GM23338 (cell line): Measurements from ENCODE around the gene CD1D. TPM values are rescaled to one million over a fixed set of nuclear protein-coding genes. Genes with fewer than 3 reads are reported as not detected.

Source experiments
- ATAC-seq: fragments of 200-7000 bp; cut with Tn5 transposase; 3 replicates; pipeline ENCODE4 v1.9.1; 2020
- DNase-seq: peaks from one replicate; pipeline ENCODE4 v3.0.0-alpha.2; 2015; ENCODE audit warnings: low spot score
- H2AFZ ChIP-seq: fragments of 200-600 bp; sonication (generic); 2 replicates; pipeline ENCODE4 v1.8.0; 2016; ENCODE audit warnings: antibody characterized with exemption, mild to moderate bottlenecking, moderate library complexity
- H3F3A ChIP-seq: fragments of 200-600 bp; sonication (generic); replicated peaks from 2 replicates; pipeline ENCODE4 v1.8.0; 2017; ENCODE audit warnings: antibody characterized with exemption, mixed run types, low read depth
- H3K27ac ChIP-seq: fragments of 200-600 bp; sonication (generic); 2 replicates; pipeline ENCODE4 v1.6.1; 2016; ENCODE audit warnings: low read depth
- H3K27me3 ChIP-seq: fragments of 200-600 bp; sonication (generic); 2 replicates; pipeline ENCODE4 v1.8.0; 2016; ENCODE audit warnings: mild to moderate bottlenecking, mixed run types, moderate library complexity; ENCODE audit not compliant: insufficient read depth
- H3K36me3 ChIP-seq: fragments of 200-600 bp; sonication (generic); 2 replicates; pipeline ENCODE4 v1.8.0; 2016; ENCODE audit warnings: mild to moderate bottlenecking; ENCODE audit not compliant: insufficient read depth
- H3K4me1 ChIP-seq: fragments of 200-600 bp; sonication (generic); 2 replicates; pipeline ENCODE4 v1.8.0; 2016; ENCODE audit warnings: mild to moderate bottlenecking, moderate library complexity; ENCODE audit not compliant: insufficient read depth
- H3K4me2 ChIP-seq: fragments of 200-600 bp; sonication (generic); 2 replicates; pipeline ENCODE4 v1.7.1; 2017; ENCODE audit warnings: mixed run types
- H3K4me3 ChIP-seq: fragments of 200-600 bp; sonication (generic); 2 replicates; pipeline ENCODE4 v1.6.1; 2016; ENCODE audit warnings: mixed run types
- H3K79me2 ChIP-seq: fragments of 200-600 bp; sonication (generic); replicated peaks from 2 replicates; pipeline ENCODE4 v1.8.0; 2017; ENCODE audit warnings: mild to moderate bottlenecking; ENCODE audit not compliant: insufficient read depth
- H3K9me2 ChIP-seq: fragments of 200-600 bp; sonication (generic); 2 replicates; pipeline ENCODE4 v1.8.0; 2017; ENCODE audit not compliant: insufficient read depth
- H4K20me1 ChIP-seq: fragments of 200-600 bp; sonication (generic); replicated peaks from 2 replicates; pipeline ENCODE4 v1.8.0; 2017; ENCODE audit warnings: mild to moderate bottlenecking; ENCODE audit not compliant: insufficient read depth
- H3K27ac Mint-ChIP-seq: 2 replicates; pipeline ENCODE4 v1.8.0; 2020; ENCODE audit warnings: inconsistent platforms, mild to moderate bottlenecking, moderate library complexity, mixed read lengths
- H3K27me3 Mint-ChIP-seq: 3 replicates; pipeline ENCODE4 v1.8.0; 2022; ENCODE audit warnings: low read depth, mild to moderate bottlenecking, moderate library complexity, mixed read lengths, inconsistent platforms; ENCODE audit not compliant: insufficient read depth, poor library complexity
- H3K36me3 Mint-ChIP-seq: 3 replicates; pipeline ENCODE4 v1.8.0; 2021; ENCODE audit warnings: low read depth, mild to moderate bottlenecking, inconsistent platforms, moderate library complexity, mixed read lengths
- H3K4me1 Mint-ChIP-seq: 3 replicates; pipeline ENCODE4 v1.8.0; 2020; ENCODE audit warnings: mild to moderate bottlenecking, inconsistent platforms, mixed read lengths
- H3K4me3 Mint-ChIP-seq: 3 replicates; pipeline ENCODE4 v1.8.0; 2021; ENCODE audit warnings: moderate library complexity, mild to moderate bottlenecking, inconsistent platforms, mixed read lengths
- H3K9me3 Mint-ChIP-seq: 3 replicates; pipeline ENCODE4 v1.8.0; 2020; ENCODE audit warnings: moderate library complexity, mild to moderate bottlenecking, inconsistent platforms, mixed read lengths
- CREB1 ChIP-seq: fragments of 250-450 bp; sonication (Bioruptor Pico); IDR thresholded peaks from 2 replicates; pipeline ENCODE4 v1.5.0; 2020; ENCODE audit warnings: low read depth, mild to moderate bottlenecking, moderate library complexity
- EZH2 ChIP-seq: fragments of 200-600 bp; sonication (generic); IDR thresholded peaks from one replicate; pipeline ENCODE4 v1.8.0; 2017; ENCODE audit warnings: antibody characterized with exemption, mild to moderate bottlenecking, low read depth; ENCODE audit not compliant: unreplicated experiment
- EZH2phosphoT487 ChIP-seq: fragments of 200-600 bp; sonication (generic); IDR thresholded peaks from one replicate; pipeline ENCODE4 v1.8.1; 2018; ENCODE audit warnings: antibody characterized with exemption; ENCODE audit not compliant: unreplicated experiment
- NANOG ChIP-seq: IDR thresholded peaks from 2 replicates; pipeline ENCODE4 v1.6.1; 2016; ENCODE audit warnings: antibody characterized with exemption, borderline replicate concordance
- POLR2AphosphoS5 ChIP-seq: IDR thresholded peaks from 2 replicates; pipeline ENCODE4 v1.6.1; 2016; ENCODE audit warnings: antibody characterized with exemption, low read depth
- ZNF331 ChIP-seq: fragments of 250-450 bp; sonication (Bioruptor Pico); IDR thresholded peaks from 2 replicates; pipeline ENCODE4 v1.5.0; 2020; ENCODE audit warnings: low read depth, mild to moderate bottlenecking, moderate library complexity
- polyA plus RNA-seq: library from polyadenylated mRNA; unstranded; fragments of >200 nt; fragmentation: Nextera tagmentation; extraction: Ambion mirVana; gene quantifications from 2 replicates; pipeline ENCODE4 v1.2.1, GENCODE V29; 2016
- total RNA-seq: library from RNA; depleted of rRNA; stranded (reverse); fragments of >200 nt; shearing (Covaris generic); gene quantifications from 2 replicates; pipeline ENCODE4 v1.2.3, GENCODE V29; 2014
- TF ChIP-seq, protein P1 (sequence below), 2 experiments: fragments of 200-600 bp in 1 of 2; sonication (generic) in 1 of 2; conservative IDR thresholded peaks; 2 replicates each; pipeline versions ENCODE4 v1.5.1 to v1.6.1; 2016 to 2017; ENCODE audit warnings: antibody characterized with exemption in 2 of 2, low read depth in 2 of 2, mild to moderate bottlenecking in 2 of 2, moderate library complexity in 1 of 2
- TF ChIP-seq, protein P2 (sequence below): fragments of 250-450 bp; sonication (Bioruptor Pico); IDR thresholded peaks from 2 replicates; pipeline ENCODE4 v1.5.0; 2020; ENCODE audit warnings: mild to moderate bottlenecking, moderate library complexity
- TF ChIP-seq, protein P3 (sequence below): IDR thresholded peaks from 2 replicates; pipeline ENCODE4 v1.6.1; 2016; ENCODE audit warnings: antibody characterized with exemption

CD1D gene
- total and polyA plus RNA-seq, 2 experiments from 2014 or later, result 1.5 to 2.7 TPM

DNA sequence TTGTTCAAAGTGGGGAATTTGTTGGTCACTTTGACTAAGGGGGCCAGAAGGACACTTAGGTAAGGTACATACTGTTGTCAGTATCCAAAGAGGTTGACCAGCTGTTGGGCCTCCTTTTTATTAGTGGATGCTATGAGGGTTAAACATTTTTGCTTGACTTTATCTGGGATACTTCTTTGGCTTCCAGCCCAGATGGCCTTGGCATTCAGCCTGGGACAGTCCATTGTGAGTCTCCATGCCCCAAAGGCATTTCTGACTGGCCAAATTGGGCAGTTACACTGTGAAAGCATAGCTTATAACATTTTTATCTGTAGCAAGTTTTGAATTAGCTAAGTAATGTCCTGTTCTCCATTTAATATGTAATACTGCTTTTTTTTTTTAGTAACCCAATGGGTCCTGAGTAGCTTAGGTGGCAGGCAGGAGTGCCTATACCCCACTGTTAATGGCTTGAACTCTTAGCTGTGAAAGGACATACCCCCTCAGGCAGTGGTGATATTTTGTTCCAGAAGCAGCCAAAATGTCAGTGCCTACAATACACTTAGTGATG is 35.4 kb upstream of the CD1D start:
- Mint-ChIP-seq H3K4me3 (no peak overlapping the region), H3K36me3 (no peaks in the 10 kb centered on the region), H3K27ac (no peak overlapping the region), H3K9me3 (no peaks in the 10 kb centered on the region; the same call in 2 of the 3 replicates), H3K27me3 (peaks cover 6% of the 10 kb centered on the region), H3K4me1 (no peaks in the 10 kb centered on the region; the same call in 2 of the 3 replicates)
- Histone ChIP-seq H3K79me2 (no peaks in the 10 kb centered on the region), H3K27ac (no peak overlapping the region), H3K4me2 (no peak overlapping the region), H2AFZ (no peak overlapping the region), H3K9me2 (peaks cover 26% of the 10 kb centered on the region), H3K27me3 (0 out of 2 replicates have a peak, but pooled peaks cover 10% of the 10 kb centered on the region), H3K4me1 (no peaks in the 10 kb centered on the region), H4K20me1 (no peaks in the 10 kb centered on the region), H3F3A (no peaks in the 10 kb centered on the region), H3K4me3 (no peak overlapping the region), H3K36me3 (no peaks in the 10 kb centered on the region; the same call in 1 of the 2 replicates)
- ATAC-seq (no peak), DNase-seq (no peak)
- TF ChIP-seq POLR2AphosphoS5 (no peak), ZNF331 (CRISPR knock-in tag) (no peak), NANOG (no peak), EZH2phosphoT487 (no peak), CREB1 (no peak), EZH2 (no peak)
- TF ChIP-seq, protein P1, sequence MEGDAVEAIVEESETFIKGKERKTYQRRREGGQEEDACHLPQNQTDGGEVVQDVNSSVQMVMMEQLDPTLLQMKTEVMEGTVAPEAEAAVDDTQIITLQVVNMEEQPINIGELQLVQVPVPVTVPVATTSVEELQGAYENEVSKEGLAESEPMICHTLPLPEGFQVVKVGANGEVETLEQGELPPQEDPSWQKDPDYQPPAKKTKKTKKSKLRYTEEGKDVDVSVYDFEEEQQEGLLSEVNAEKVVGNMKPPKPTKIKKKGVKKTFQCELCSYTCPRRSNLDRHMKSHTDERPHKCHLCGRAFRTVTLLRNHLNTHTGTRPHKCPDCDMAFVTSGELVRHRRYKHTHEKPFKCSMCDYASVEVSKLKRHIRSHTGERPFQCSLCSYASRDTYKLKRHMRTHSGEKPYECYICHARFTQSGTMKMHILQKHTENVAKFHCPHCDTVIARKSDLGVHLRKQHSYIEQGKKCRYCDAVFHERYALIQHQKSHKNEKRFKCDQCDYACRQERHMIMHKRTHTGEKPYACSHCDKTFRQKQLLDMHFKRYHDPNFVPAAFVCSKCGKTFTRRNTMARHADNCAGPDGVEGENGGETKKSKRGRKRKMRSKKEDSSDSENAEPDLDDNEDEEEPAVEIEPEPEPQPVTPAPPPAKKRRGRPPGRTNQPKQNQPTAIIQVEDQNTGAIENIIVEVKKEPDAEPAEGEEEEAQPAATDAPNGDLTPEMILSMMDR (conservative IDR thresholded peaks at IDR 0.05; ENCODE audit: low read depth in 2 of 2), result no peak
- TF ChIP-seq, protein P2, sequence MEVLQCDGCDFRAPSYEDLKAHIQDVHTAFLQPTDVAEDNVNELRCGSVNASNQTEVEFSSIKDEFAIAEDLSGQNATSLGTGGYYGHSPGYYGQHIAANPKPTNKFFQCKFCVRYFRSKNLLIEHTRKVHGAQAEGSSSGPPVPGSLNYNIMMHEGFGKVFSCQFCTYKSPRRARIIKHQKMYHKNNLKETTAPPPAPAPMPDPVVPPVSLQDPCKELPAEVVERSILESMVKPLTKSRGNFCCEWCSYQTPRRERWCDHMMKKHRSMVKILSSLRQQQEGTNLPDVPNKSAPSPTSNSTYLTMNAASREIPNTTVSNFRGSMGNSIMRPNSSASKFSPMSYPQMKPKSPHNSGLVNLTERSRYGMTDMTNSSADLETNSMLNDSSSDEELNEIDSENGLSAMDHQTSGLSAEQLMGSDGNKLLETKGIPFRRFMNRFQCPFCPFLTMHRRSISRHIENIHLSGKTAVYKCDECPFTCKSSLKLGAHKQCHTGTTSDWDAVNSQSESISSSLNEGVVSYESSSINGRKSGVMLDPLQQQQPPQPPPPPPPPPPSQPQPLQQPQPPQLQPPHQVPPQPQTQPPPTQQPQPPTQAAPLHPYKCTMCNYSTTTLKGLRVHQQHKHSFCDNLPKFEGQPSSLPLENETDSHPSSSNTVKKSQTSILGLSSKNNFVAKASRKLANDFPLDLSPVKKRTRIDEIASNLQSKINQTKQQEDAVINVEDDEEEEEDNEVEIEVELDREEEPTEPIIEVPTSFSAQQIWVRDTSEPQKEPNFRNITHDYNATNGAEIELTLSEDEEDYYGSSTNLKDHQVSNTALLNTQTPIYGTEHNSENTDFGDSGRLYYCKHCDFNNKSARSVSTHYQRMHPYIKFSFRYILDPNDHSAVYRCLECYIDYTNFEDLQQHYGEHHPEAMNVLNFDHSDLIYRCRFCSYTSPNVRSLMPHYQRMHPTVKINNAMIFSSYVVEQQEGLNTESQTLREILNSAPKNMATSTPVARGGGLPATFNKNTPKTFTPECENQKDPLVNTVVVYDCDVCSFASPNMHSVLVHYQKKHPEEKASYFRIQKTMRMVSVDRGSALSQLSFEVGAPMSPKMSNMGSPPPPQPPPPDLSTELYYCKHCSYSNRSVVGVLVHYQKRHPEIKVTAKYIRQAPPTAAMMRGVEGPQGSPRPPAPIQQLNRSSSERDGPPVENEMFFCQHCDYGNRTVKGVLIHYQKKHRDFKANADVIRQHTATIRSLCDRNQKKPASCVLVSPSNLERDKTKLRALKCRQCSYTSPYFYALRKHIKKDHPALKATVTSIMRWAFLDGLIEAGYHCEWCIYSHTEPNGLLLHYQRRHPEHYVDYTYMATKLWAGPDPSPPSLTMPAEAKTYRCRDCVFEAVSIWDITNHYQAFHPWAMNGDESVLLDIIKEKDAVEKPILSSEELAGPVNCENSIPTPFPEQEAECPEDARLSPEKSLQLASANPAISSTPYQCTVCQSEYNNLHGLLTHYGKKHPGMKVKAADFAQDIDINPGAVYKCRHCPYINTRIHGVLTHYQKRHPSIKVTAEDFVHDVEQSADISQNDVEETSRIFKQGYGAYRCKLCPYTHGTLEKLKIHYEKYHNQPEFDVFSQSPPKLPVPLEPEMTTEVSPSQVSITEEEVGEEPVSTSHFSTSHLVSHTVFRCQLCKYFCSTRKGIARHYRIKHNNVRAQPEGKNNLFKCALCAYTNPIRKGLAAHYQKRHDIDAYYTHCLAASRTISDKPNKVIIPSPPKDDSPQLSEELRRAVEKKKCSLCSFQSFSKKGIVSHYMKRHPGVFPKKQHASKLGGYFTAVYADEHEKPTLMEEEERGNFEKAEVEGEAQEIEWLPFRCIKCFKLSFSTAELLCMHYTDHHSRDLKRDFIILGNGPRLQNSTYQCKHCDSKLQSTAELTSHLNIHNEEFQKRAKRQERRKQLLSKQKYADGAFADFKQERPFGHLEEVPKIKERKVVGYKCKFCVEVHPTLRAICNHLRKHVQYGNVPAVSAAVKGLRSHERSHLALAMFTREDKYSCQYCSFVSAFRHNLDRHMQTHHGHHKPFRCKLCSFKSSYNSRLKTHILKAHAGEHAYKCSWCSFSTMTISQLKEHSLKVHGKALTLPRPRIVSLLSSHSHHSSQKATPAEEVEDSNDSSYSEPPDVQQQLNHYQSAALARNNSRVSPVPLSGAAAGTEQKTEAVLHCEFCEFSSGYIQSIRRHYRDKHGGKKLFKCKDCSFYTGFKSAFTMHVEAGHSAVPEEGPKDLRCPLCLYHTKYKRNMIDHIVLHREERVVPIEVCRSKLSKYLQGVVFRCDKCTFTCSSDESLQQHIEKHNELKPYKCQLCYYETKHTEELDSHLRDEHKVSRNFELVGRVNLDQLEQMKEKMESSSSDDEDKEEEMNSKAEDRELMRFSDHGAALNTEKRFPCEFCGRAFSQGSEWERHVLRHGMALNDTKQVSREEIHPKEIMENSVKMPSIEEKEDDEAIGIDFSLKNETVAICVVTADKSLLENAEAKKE (CRISPR knock-in tag), result no peak
- TF ChIP-seq, protein P3, sequence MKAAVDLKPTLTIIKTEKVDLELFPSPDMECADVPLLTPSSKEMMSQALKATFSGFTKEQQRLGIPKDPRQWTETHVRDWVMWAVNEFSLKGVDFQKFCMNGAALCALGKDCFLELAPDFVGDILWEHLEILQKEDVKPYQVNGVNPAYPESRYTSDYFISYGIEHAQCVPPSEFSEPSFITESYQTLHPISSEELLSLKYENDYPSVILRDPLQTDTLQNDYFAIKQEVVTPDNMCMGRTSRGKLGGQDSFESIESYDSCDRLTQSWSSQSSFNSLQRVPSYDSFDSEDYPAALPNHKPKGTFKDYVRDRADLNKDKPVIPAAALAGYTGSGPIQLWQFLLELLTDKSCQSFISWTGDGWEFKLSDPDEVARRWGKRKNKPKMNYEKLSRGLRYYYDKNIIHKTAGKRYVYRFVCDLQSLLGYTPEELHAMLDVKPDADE, result no peak
